PC-9 (cell line): ENCODE data around the gene SYTL2. TPM values are rescaled to one million over a fixed set of nuclear protein-coding genes. Genes with fewer than 3 reads are reported as not detected.

Source experiments
- BruUV-seq: library from RNA; stranded (reverse); fragments of 400-500 nt; replicated peaks from 2 replicates; lab custom pipeline; 2021; lab: Mats Ljungman, UMichigan
- CTCF ChIA-PET: fragments of 300-600 bp; sonication (Branson Sonifier 250); formaldehyde crosslinking; loops from one replicate; lab custom pipeline; 2022; ENCODE audit warnings: antibody characterized with exemption; lab: Charles Lee
- POLR2A ChIA-PET: fragments of 300-600 bp; sonication (Branson Sonifier 250); formaldehyde crosslinking; loops from one replicate; lab custom pipeline; 2022; ENCODE audit warnings: antibody characterized with exemption; ENCODE audit not compliant: unreplicated experiment; lab: Charles Lee
- DNase-seq, 2 experiments: peaks; one replicate each; pipeline versions ENCODE4 v3.0.0 to v3.0.0-alpha.2; 2015 to 2022; ENCODE audit warnings: mixed read lengths in 1 of 2
- H2AFZ ChIP-seq: fragments of 200-600 bp; sonication (generic); 2 replicates; pipeline ENCODE4 v1.8.1; 2017; ENCODE audit warnings: antibody characterized with exemption
- H3F3A ChIP-seq: fragments of 200-600 bp; sonication (generic); 2 replicates; pipeline ENCODE4 v1.8.1; 2017; ENCODE audit warnings: antibody characterized with exemption, mild to moderate bottlenecking, low read depth; ENCODE audit not compliant: insufficient read depth
- H3K27ac ChIP-seq: fragments of 200-600 bp; sonication (generic); 2 replicates; pipeline ENCODE4 v1.6.1; 2016; ENCODE audit warnings: mixed run types
- H3K27me3 ChIP-seq: fragments of 200-600 bp; sonication (generic); 2 replicates; pipeline ENCODE4 v1.6.1; 2016; ENCODE audit warnings: low read depth, mixed run types; ENCODE audit not compliant: insufficient read depth
- H3K36me3 ChIP-seq: fragments of 200-600 bp; sonication (generic); 2 replicates; pipeline ENCODE4 v1.6.1; 2016; ENCODE audit warnings: low read depth, mixed run types
- H3K4me1 ChIP-seq: fragments of 200-600 bp; sonication (generic); replicated peaks from 2 replicates; pipeline ENCODE4 v1.6.1; 2016; ENCODE audit warnings: mixed run types; ENCODE audit not compliant: insufficient read depth
- H3K4me2 ChIP-seq: fragments of 200-600 bp; sonication (generic); 2 replicates; pipeline ENCODE4 v1.6.1; 2017; ENCODE audit warnings: mixed run types
- H3K4me3 ChIP-seq: fragments of 200-600 bp; sonication (generic); 2 replicates; pipeline ENCODE4 v1.6.1; 2016; ENCODE audit warnings: mixed run types
- H3K79me2 ChIP-seq: fragments of 200-600 bp; sonication (generic); 2 replicates; pipeline ENCODE4 v1.6.1; 2017; ENCODE audit warnings: low read depth, mixed run types
- H3K9me2 ChIP-seq: fragments of 200-600 bp; sonication (generic); 2 replicates; pipeline ENCODE4 v1.8.1; 2017; ENCODE audit warnings: mild to moderate bottlenecking; ENCODE audit not compliant: insufficient read depth
- H3K9me3 ChIP-seq: fragments of 200-600 bp; sonication (generic); 2 replicates; pipeline ENCODE4 v1.8.1; 2016; ENCODE audit warnings: low read depth; ENCODE audit not compliant: insufficient read depth
- H4K20me1 ChIP-seq: fragments of 200-600 bp; sonication (generic); 2 replicates; pipeline ENCODE4 v1.8.1; 2017; ENCODE audit not compliant: insufficient read depth
- EZH2 ChIP-seq: fragments of 200-600 bp; sonication (generic); IDR thresholded peaks from 2 replicates; pipeline ENCODE4 v1.8.0; 2017; ENCODE audit warnings: antibody characterized with exemption, low read depth
- intact Hi-C: fragments of 100-400 bp; cut with micrococcal nuclease; formaldehyde crosslinking; loops from one replicate; pipeline ENCODE4 v1.10.0; 2022; ENCODE audit not compliant: unreplicated experiment
- total RNA-seq: library from RNA; stranded (reverse); gene quantifications from 2 replicates; pipeline ENCODE4 v1.2.3, GENCODE V29; 2021
- TF ChIP-seq, protein P1 (sequence below): fragments of 200-600 bp; sonication (generic); conservative IDR thresholded peaks from 2 replicates; pipeline ENCODE4 v1.6.1; 2017; ENCODE audit warnings: mixed run types, antibody characterized with exemption, mild to moderate bottlenecking, moderate library complexity

The SYTL2 gene
- total RNA-seq, 1 experiment from 2014 or later, result 13.3 TPM

DNA sequence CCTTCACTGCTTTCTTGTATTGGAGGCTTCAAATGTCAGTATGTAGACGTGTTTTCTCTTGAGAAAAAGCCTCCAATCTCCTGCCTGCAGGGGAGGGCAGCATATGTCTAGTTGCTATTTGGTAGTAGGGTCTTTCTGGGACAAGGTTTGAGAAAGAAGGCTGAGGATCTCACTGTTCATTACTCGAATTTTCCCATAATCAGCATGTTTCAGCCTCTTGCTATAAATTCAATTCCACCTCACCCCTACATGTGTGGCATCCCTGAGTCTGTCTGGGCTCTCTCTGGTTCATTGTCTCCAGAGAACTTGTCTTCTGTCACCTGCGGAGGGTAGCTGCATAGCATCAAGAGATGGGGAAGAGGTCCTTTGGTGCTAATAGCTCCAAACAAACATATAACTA is 24.8 kb upstream of the SYTL2 start:
- ChIA-PET POLR2A (no interaction called here), CTCF (no interaction called here)
- H3K36me3 ChIP-seq, result no peaks in the 10 kb centered on the region
- BruUV-seq, result no TSS peak
- no peak overlapping the region for H3K4me3 ChIP-seq
- no peaks in the 10 kb centered on the region; the same call in 1 of the 2 replicates for H3K9me3 ChIP-seq
- no peaks in the 10 kb centered on the region for H3K79me2 ChIP-seq
- H2AFZ ChIP-seq, result no peak overlapping the region
- no peaks in the 10 kb centered on the region for H3K9me2 ChIP-seq
- H3K4me2 ChIP-seq, result no peak overlapping the region
- H3K27me3 ChIP-seq, result no peaks in the 10 kb centered on the region
- intact Hi-C loops, result no loop called here
- H3F3A ChIP-seq, result peaks cover 10% of the 10 kb centered on the region
- H3K27ac ChIP-seq, result no peak overlapping the region
- no peaks in the 10 kb centered on the region for H4K20me1 ChIP-seq
- peaks cover 17% of the 10 kb centered on the region for H3K4me1 ChIP-seq
- no peak for DNase-seq
- TF ChIP-seq, protein P1, sequence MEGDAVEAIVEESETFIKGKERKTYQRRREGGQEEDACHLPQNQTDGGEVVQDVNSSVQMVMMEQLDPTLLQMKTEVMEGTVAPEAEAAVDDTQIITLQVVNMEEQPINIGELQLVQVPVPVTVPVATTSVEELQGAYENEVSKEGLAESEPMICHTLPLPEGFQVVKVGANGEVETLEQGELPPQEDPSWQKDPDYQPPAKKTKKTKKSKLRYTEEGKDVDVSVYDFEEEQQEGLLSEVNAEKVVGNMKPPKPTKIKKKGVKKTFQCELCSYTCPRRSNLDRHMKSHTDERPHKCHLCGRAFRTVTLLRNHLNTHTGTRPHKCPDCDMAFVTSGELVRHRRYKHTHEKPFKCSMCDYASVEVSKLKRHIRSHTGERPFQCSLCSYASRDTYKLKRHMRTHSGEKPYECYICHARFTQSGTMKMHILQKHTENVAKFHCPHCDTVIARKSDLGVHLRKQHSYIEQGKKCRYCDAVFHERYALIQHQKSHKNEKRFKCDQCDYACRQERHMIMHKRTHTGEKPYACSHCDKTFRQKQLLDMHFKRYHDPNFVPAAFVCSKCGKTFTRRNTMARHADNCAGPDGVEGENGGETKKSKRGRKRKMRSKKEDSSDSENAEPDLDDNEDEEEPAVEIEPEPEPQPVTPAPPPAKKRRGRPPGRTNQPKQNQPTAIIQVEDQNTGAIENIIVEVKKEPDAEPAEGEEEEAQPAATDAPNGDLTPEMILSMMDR, result no peak
- TF ChIP-seq EZH2, result no peak

DNA sequence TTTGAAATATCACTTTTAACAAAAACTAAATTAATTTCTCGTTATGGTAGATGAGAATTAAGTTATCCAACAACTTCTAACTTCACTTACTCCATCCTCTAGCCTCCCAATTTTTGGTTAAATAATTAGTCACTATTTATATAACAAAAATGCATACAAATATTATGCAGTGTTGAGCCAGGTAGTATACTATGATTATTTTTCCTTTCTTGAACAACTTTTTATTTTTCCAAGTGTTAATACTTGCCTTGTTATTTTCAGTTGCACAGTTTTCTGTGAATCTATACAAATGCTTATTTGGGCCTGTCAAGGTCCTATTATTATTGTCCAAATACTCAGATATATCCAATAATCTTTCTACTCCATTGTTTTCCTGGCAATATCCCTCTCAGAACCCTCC is 24.3 kb upstream of the SYTL2 start:
- Histone ChIP-seq H3K36me3 (no peaks in the 10 kb centered on the region), H3K27me3 (no peaks in the 10 kb centered on the region), H2AFZ (no peak overlapping the region), H3K79me2 (no peaks in the 10 kb centered on the region), H3K9me2 (no peaks in the 10 kb centered on the region), H3K27ac (no peak overlapping the region), H3K4me2 (no peak overlapping the region), H3K4me1 (peaks cover 21% of the 10 kb centered on the region), H3K9me3 (no peaks in the 10 kb centered on the region; the same call in 1 of the 2 replicates), H4K20me1 (no peaks in the 10 kb centered on the region), H3K4me3 (no peak overlapping the region), H3F3A (peaks cover 15% of the 10 kb centered on the region)
- TF ChIP-seq EZH2, result no peak
- TF ChIP-seq, protein P1, result no peak
- POLR2A ChIA-PET, result no interaction called here
- intact Hi-C loops, result no loop called here
- CTCF ChIA-PET, result no interaction called here
- no peak for DNase-seq
- BruUV-seq, result no TSS peak

GRCh38 chr11:85831050-85831449 is 20.1 kb upstream of the SYTL2 start:
- Histone ChIP-seq H3F3A (peaks cover 52% of the 10 kb centered on the region), H3K27ac (peak overlapping the region; percentile 61), H2AFZ (no peak overlapping the region), H3K9me2 (no peaks in the 10 kb centered on the region), H3K4me3 (no peak overlapping the region), H3K4me1 (peaks cover 63% of the 10 kb centered on the region), H3K79me2 (no peaks in the 10 kb centered on the region), H3K36me3 (no peaks in the 10 kb centered on the region), H4K20me1 (no peaks in the 10 kb centered on the region), H3K9me3 (no peaks in the 10 kb centered on the region; the same call in 1 of the 2 replicates), H3K4me2 (peak overlapping the region; percentile 32), H3K27me3 (no peaks in the 10 kb centered on the region)
- BruUV-seq, result no TSS peak
- intact Hi-C loops, result no loop called here
- POLR2A ChIA-PET, result no interaction called here
- DNase-seq, result peak in 1 of 2 experiments; percentile 89
- TF ChIP-seq, protein P1, result no peak
- TF ChIP-seq EZH2, result no peak
- CTCF ChIA-PET, result no interaction called here
